Karpas-422 (cell line): ENCODE results near the gene PLEKHJ1. TPM values are rescaled to one million over a fixed set of nuclear protein-coding genes. Genes with fewer than 3 reads are reported as not detected.
A peak's percentile ranks its signal among the peaks of the same experiment; 100 is the strongest.

Experiments
- DNase-seq: peaks from one replicate; pipeline ENCODE4 v3.0.0-alpha.2; 2015
- H2AFZ ChIP-seq: fragments of 200-600 bp; sonication (generic); 2 replicates; pipeline ENCODE4 v1.6.1; 2014; ENCODE audit warnings: antibody characterized with exemption, low read length, mixed read lengths
- H3K27ac ChIP-seq: fragments of 200-600 bp; sonication (generic); 2 replicates; pipeline ENCODE4 v1.5.1; 2014; ENCODE audit warnings: mild to moderate bottlenecking, low read length, moderate library complexity
- H3K27me3 ChIP-seq: fragments of 200-600 bp; sonication (generic); 2 replicates; pipeline ENCODE4 v1.6.1; 2014; ENCODE audit warnings: low read length, mixed read lengths
- H3K36me3 ChIP-seq: fragments of 200-600 bp; sonication (generic); 2 replicates; pipeline ENCODE4 v1.6.1; 2014; ENCODE audit warnings: low read length, mixed read lengths; ENCODE audit not compliant: insufficient read depth
- H3K4me1 ChIP-seq: fragments of 200-600 bp; sonication (generic); 2 replicates; pipeline ENCODE4 v1.6.1; 2014; ENCODE audit warnings: mild to moderate bottlenecking, low read length, mixed read lengths
- H3K4me2 ChIP-seq: fragments of 200-600 bp; sonication (generic); 2 replicates; pipeline ENCODE4 v1.6.1; 2014; ENCODE audit warnings: low read length, low read depth, mild to moderate bottlenecking; ENCODE audit not compliant: poor library complexity, severe bottlenecking
- H3K4me3 ChIP-seq: fragments of 200-600 bp; sonication (generic); 2 replicates; pipeline ENCODE4 v1.5.1; 2014; ENCODE audit warnings: mild to moderate bottlenecking, antibody characterized with exemption, low read length, mixed read lengths
- H3K79me2 ChIP-seq: fragments of 200-600 bp; sonication (generic); 2 replicates; pipeline ENCODE4 v1.6.1; 2014; ENCODE audit warnings: mild to moderate bottlenecking, low read length, mixed read lengths
- H3K9ac ChIP-seq: fragments of 200-600 bp; sonication (generic); 2 replicates; pipeline ENCODE4 v1.6.0; 2014; ENCODE audit warnings: low read length
- H3K9me2 ChIP-seq: fragments of 200-600 bp; sonication (generic), shearing (Covaris generic); replicated peaks from 2 replicates; pipeline ENCODE4 v1.6.0; 2014; ENCODE audit warnings: mild to moderate bottlenecking, low read length, moderate library complexity; ENCODE audit not compliant: insufficient read depth
- H3K9me3 ChIP-seq: fragments of 300-700, 200-600 bp; sonication (generic); 2 replicates; pipeline ENCODE4 v1.6.1; 2014; ENCODE audit warnings: low read length, mixed read lengths
- H4K20me1 ChIP-seq: fragments of 200-600 bp; sonication (generic); 2 replicates; pipeline ENCODE4 v1.6.1; 2014; ENCODE audit warnings: mild to moderate bottlenecking, antibody characterized with exemption, low read length, low read depth; ENCODE audit not compliant: insufficient read depth
- total RNA-seq: library from RNA; depleted of rRNA; stranded (reverse); fragments of >200 nt; shearing (Covaris generic); gene quantifications from 2 replicates; pipeline ENCODE4 v1.2.3, GENCODE V29; 2014; ENCODE audit warnings: low replicate concordance

The PLEKHJ1 gene
- total RNA-seq, 1 experiment from 2014 or later = 57.4 TPM

DNA sequence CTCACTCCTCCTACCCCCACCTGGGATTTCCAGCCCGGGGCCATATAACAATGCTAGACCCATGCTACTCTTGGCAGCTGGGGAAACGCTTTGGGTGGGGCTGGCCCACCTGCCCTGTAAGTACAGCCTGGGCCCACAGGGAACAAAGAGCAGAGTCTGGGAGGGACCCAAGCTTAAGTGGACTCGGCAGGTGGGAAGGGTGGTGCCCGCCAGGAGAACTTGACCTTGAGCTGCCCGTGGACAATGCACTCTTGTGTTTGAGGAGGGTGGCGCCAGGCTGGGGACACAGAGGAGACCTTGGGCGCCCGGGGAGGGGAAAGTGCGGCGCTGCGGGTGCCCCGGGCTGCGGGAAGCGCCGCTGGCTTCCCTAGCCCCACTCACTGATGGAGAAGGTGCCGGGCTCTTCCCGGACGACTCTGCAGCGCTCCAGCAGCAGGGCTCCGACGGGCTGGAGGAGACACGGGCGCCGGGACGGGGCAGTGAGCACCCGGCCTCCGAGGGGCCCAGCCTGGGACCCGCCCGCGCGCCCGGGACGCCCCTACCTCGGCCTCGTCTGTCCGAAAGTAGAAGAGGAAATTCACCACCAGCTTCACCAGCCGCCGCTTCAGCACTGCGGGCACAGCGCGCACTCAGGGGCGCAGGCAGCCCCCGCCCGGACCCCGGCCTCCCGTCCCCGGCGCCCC is 607 bp downstream of the PLEKHJ1 start:
- Histone ChIP-seq H4K20me1 (peaks cover 33% of the 10 kb centered on the region), H3K27ac (peak overlapping the region; percentile 77), H3K4me3 (peak overlapping the region; percentile 99), H3K9me2 (no peaks in the 10 kb centered on the region), H3K9ac (peak overlapping the region; percentile 83), H2AFZ (no peak overlapping the region), H3K9me3 (no peaks in the 10 kb centered on the region), H3K4me1 (peaks cover 40% of the 10 kb centered on the region), H3K36me3 (peaks cover 19% of the 10 kb centered on the region; the same call in 1 of the 2 replicates), H3K27me3 (no peaks in the 10 kb centered on the region), H3K4me2 (peak overlapping the region; percentile 100), H3K79me2 (peaks cover 66% of the 10 kb centered on the region)
- DNase-seq = peak; percentile 62

DNA sequence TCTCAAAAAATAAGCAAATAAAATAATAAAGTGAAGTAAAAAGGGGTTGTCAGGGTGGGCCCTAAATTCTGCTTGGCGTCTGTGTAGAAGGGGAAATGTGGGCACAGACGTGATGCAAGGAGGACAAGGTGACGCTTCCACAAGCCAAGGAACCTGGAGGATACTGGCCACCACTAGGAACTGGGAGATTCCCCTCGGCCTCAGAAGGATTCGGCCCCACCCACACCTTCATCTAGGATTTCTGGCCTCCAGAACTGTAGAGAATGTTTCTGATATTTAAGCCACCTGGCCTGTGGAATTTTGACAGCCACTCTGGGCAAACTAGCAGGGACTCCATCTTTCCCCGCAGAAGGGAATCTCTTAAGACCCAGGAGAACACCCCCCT is 1.1 kb downstream of the PLEKHJ1 start:
- H2AFZ ChIP-seq = no peak overlapping the region
- H3K36me3 ChIP-seq = peaks cover 16% of the 10 kb centered on the region; the same call in 1 of the 2 replicates
- H4K20me1 ChIP-seq = peaks cover 28% of the 10 kb centered on the region

DNA sequence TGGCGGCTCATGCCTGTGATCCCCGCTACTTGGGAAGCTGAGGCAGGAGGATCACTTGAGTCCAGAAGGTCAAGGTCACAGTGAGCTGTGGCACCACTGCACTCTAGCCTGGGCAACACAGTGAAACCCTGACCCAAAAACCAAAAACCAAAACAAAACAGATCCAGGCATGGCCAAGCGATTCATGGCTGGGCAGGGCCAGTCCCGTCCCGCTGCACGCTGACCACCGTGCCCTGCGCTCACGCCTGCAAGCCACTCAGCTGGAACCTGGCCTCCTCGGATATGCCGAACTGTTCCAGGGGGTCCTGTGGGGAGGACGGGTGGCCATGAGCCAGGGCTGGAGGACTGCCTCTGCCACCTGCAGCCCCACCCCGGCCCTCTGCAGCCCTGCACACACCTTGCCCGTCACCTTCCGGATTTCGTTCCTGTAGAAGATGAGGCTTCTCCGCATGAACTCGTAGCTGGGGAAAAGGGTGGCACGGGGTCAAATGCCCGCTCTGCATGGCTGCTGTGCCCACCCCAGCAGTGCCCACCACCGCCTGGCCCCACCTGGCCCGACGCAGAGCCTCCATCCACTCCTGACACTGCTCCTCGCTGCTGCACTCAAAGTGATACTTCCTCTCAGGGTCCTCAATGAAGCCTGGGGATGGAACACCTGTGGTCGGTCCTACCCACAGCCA is 2.4 kb downstream of the PLEKHJ1 start:
- Histone ChIP-seq H3K9me3 (no peaks in the 10 kb centered on the region), H3K27ac (no peak overlapping the region), H3K9ac (no peak overlapping the region), H4K20me1 (peaks cover 17% of the 10 kb centered on the region), H3K4me1 (peaks cover 31% of the 10 kb centered on the region), H3K79me2 (peaks cover 49% of the 10 kb centered on the region), H3K9me2 (no peaks in the 10 kb centered on the region), H2AFZ (no peak overlapping the region), H3K36me3 (peaks cover 15% of the 10 kb centered on the region; the same call in 1 of the 2 replicates), H3K27me3 (no peaks in the 10 kb centered on the region), H3K4me2 (no peak overlapping the region), H3K4me3 (no peak overlapping the region)
- no peak for DNase-seq

More for the DNA sequence above, 1.1 kb downstream of the PLEKHJ1 start:
- H3K9ac ChIP-seq = peak overlapping the region; percentile 83
- H3K9me3 ChIP-seq = no peaks in the 10 kb centered on the region
- no peak for DNase-seq
- H3K9me2 ChIP-seq = no peaks in the 10 kb centered on the region
- H3K79me2 ChIP-seq = peaks cover 61% of the 10 kb centered on the region
- no peaks in the 10 kb centered on the region for H3K27me3 ChIP-seq
- H3K27ac ChIP-seq = peak overlapping the region; percentile 77
- peaks cover 40% of the 10 kb centered on the region for H3K4me1 ChIP-seq
- peak overlapping the region; percentile 100 for H3K4me2 ChIP-seq
- H3K4me3 ChIP-seq = peak overlapping the region; percentile 99

DNA sequence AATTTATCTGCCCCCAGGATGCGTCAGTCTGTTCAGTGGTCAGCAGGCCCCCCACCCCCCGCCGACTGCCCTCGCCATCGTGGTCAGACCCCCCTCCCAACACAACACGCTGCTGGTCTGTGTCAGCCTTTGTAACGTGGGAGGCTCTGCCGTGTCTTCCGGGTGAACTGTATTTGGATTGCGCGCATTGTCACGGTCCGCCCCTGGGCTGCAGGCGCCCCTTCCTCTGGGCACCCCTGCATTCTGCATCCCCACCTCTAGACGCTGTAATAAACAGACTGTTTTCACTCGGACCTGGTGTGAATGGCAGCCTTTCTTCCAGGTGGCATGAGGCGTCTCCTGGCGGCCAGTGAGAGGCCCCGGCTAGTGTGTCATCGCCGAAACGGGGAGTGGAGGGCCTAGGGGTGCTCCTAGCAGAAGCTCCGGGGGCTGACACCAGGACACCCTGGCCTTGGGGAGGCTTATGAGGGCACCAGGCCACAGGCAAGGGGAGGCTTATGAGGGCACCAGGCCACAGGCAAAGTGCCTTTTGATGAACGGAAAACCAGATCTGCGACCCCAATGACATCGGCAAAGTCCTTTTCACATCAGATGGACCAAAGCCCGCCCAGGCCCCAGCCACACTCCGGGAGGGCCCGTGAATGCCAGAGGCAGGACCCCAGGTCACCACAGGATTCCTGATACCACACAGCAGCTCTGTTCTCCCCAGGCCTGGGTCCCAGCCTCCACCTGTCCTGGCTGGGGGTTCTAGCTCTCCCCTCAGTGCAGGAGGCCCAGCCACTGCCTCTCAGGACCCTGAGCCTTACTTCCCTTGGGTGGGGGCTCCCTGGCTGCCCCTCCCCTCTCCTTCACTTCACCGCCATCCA is 3.6 kb downstream of the PLEKHJ1 start:
- Histone ChIP-seq H3K27ac (no peak overlapping the region), H3K27me3 (no peaks in the 10 kb centered on the region)

DNA sequence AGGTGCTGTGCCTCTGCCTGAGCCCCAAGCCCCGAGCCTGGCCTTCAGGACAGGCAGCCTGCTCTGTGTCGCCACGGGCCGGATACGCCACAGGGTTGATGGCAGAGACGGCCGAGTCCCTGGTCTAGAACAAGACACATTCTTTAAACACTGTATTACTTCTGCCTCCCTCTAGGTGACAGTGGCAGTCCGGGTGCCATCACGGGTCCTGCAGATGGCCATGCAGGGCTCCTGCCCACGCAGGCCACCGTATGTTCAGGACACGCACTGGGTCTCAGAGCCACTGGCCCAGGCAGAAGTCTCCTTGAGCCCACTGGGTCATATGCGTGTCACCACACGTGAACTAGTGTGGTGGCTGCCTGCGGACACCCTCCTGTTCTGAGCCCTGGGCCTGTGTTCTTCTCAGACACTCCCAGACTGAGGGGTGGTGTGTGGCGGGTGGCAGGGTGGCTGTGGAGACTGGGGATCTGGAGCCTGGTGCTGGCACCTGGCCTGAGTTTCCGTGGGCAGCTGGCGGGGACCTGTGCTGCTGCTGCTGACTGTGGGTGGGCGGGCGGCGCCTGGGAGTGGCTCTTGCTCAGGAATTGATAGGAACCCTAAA is 4.4 kb downstream of the PLEKHJ1 start:
- H3K4me3 ChIP-seq = no peak overlapping the region
- H3K4me1 ChIP-seq = peaks cover 16% of the 10 kb centered on the region
- no peak overlapping the region for H3K27ac ChIP-seq
- no peaks in the 10 kb centered on the region for H3K27me3 ChIP-seq
- H3K79me2 ChIP-seq = peaks cover 28% of the 10 kb centered on the region
- no peak overlapping the region for H2AFZ ChIP-seq
- peak; percentile 75 for DNase-seq
- no peaks in the 10 kb centered on the region for H3K9me3 ChIP-seq
- H3K4me2 ChIP-seq = no peak overlapping the region
- H4K20me1 ChIP-seq = 0 out of 2 replicates have a peak, but pooled peaks cover 3% of the 10 kb centered on the region
- H3K9ac ChIP-seq = no peak overlapping the region
- H3K36me3 ChIP-seq = 0 out of 2 replicates have a peak, but pooled peaks cover 3% of the 10 kb centered on the region
- H3K9me2 ChIP-seq = no peaks in the 10 kb centered on the region

More for the DNA sequence above, 3.6 kb downstream of the PLEKHJ1 start:
- Histone ChIP-seq H3K4me1 (peaks cover 19% of the 10 kb centered on the region), H3K4me3 (no peak overlapping the region), H3K4me2 (no peak overlapping the region), H4K20me1 (peaks cover 5% of the 10 kb centered on the region; the same call in 1 of the 2 replicates), H3K9me3 (no peaks in the 10 kb centered on the region), H3K36me3 (0 out of 2 replicates have a peak, but pooled peaks cover 3% of the 10 kb centered on the region), H3K9ac (no peak overlapping the region), H3K79me2 (peaks cover 36% of the 10 kb centered on the region), H2AFZ (no peak overlapping the region), H3K9me2 (no peaks in the 10 kb centered on the region)
- no peak for DNase-seq

DNA sequence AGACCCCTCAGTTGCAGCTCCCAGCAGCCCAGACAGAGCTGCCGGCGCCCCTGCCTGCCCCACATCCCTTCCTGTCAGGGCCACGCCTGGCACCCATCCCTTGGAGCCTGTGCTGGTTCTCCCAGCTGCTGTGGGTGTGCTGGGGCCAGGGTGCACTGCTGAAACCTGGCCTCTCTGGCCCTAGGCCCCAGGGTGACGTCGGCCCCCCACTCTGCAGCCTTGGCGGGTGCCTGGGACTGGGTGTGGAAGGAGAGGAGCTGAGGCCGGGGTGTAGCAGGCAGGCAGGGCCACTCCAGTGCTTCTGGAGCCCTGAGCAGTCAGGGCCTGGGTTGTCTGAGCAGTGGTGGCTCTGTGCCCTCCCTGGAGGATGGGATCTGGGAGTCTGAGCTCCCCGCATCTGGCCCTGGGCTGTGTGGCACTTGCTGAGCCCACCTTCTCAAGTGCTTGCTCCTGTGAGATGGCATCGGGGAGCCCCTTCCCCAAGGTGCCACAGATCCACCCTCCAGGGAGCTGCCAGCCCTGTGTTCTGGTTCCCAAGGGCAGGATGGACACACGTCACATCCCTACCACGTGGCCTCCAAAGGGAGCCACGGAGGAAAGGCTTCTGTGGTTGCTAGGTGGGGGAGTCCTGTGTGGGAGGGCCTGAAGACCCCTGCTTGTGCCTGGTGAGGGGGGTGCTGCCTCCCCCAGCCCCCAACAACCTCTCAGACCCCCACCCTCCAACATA is 5.2 kb downstream of the PLEKHJ1 start:
- Histone ChIP-seq H3K9me3 (no peaks in the 10 kb centered on the region), H2AFZ (no peak overlapping the region), H4K20me1 (0 out of 2 replicates have a peak, but pooled peaks cover 3% of the 10 kb centered on the region), H3K9me2 (no peaks in the 10 kb centered on the region), H3K4me1 (peaks cover 14% of the 10 kb centered on the region), H3K27ac (no peak overlapping the region), H3K4me3 (no peak overlapping the region), H3K27me3 (no peaks in the 10 kb centered on the region), H3K9ac (no peak overlapping the region), H3K4me2 (no peak overlapping the region), H3K36me3 (0 out of 2 replicates have a peak, but pooled peaks cover 3% of the 10 kb centered on the region), H3K79me2 (peaks cover 27% of the 10 kb centered on the region)
- DNase-seq = no peak

DNA sequence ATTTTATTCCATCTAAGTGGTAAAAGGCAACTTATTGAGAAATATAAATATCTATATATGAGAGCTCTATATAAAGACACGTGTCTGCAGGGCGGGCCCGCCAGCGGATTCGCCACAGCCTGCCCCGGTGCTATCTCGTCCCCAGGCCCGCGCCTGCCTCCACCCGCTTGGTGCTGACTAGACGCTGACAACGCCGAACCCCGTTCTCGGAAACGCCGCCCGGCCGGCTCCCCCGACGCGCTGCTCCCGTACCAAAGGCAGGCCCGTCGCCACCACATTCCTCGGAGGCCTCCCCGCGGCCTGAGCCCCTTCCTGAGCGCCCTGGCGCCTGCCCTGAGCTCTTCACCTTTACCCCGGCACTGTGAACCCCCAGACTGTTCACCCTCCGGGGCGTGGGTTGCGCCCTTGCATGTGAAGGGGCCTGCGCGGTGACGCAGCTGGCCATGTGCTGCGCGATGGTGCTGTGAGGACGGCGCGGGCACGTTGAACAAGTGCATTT is 6.0 kb downstream of the PLEKHJ1 start:
- Histone ChIP-seq H2AFZ (no peak overlapping the region), H3K9me3 (no peaks in the 10 kb centered on the region), H3K9me2 (no peaks in the 10 kb centered on the region), H3K27me3 (no peaks in the 10 kb centered on the region), H3K4me3 (no peak overlapping the region), H4K20me1 (0 out of 2 replicates have a peak, but pooled peaks cover 3% of the 10 kb centered on the region), H3K27ac (no peak overlapping the region), H3K79me2 (peaks cover 18% of the 10 kb centered on the region), H3K4me2 (no peak overlapping the region), H3K9ac (no peak overlapping the region), H3K36me3 (peaks cover 5% of the 10 kb centered on the region; the same call in 1 of the 2 replicates), H3K4me1 (peaks cover 12% of the 10 kb centered on the region)
- DNase-seq = no peak
